Measurements from ENCODE around the gene TNNC2. TPM values are rescaled to one million over a fixed set of nuclear protein-coding genes. Genes with fewer than 3 reads are reported as not detected.

Gene TNNC2
- total RNA-seq, 1 donor from 2014 or later = 2.1 TPM

DNA sequence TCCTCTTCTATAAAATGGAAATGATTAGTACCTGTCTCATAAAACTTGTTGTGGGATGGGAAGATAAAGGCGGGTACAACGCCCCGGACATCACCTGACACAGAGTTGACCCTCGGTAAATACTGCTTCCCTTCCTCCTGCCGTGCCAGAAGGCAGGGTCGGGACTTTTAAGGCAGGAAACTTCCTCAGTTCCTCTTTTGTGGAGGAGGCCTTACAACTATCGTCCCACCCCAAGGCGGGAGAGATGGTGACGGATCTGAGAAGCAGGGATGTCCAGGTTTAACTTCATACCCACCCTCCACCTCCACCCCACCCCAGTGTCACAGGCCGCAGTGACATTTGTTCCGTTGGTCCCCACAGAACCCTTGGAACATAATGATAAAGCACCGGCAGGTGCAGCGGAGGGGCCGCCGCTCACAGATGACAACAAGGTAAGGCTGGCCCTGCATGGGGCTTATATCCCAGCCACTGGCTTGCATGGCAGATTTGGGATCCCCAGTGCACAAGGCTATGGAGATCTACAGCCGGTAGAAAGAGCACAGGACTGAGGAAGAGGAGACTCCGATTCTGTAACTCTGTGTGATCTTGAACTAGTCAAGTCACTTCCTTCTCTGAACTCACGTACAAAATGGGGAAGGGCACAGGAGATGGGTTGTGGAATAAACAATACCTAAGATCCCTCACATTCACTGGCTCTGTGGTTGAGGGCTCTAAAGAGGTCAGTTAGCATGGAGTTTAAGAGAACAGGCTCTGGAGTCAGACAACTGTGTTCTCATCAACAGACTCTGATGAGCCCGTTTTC, 34.6 kb downstream of the TNNC2 start:
- no peak for DNase-seq (ENCODE audit: extremely low spot score, unreplicated experiment)
- Mint-ChIP-seq H3K36me3 (peaks cover 14% of the 10 kb centered on the region), H3K27me3 (peaks cover 3% of the 10 kb centered on the region), H3K4me3 (peak overlapping the region; percentile 96), H3K4me1 (ENCODE audit: unreplicated experiment) (peaks cover 9% of the 10 kb centered on the region), H3K9me3 (no peaks in the 10 kb centered on the region), H3K27ac (peak overlapping the region; percentile 94)
- TF ChIP-seq, protein P1, sequence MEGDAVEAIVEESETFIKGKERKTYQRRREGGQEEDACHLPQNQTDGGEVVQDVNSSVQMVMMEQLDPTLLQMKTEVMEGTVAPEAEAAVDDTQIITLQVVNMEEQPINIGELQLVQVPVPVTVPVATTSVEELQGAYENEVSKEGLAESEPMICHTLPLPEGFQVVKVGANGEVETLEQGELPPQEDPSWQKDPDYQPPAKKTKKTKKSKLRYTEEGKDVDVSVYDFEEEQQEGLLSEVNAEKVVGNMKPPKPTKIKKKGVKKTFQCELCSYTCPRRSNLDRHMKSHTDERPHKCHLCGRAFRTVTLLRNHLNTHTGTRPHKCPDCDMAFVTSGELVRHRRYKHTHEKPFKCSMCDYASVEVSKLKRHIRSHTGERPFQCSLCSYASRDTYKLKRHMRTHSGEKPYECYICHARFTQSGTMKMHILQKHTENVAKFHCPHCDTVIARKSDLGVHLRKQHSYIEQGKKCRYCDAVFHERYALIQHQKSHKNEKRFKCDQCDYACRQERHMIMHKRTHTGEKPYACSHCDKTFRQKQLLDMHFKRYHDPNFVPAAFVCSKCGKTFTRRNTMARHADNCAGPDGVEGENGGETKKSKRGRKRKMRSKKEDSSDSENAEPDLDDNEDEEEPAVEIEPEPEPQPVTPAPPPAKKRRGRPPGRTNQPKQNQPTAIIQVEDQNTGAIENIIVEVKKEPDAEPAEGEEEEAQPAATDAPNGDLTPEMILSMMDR (conservative IDR thresholded peaks at IDR 0.05) = no peak

DNA sequence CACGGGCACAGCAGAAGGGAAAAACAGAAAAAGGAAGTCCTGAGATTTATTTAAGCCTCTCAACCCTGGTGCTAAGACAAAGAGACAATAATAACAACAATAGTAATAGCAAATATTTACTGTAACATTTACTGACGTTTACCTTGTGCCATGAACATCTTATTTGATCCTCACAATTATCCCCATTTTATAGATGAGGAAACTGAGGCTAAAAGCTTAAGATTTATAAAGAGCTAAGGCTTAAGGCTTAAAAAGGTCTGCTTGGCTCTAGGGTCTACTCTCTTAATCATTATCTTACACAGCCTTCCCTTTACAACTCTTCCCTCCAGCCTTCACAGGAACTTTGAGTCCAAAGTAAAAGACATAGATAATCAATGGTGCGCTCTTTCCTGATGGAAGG, 38.8 kb downstream of the TNNC2 start:
- no peaks in the 10 kb centered on the region for H3K9me3 Mint-ChIP-seq
- no peaks in the 10 kb centered on the region for H3K36me3 Mint-ChIP-seq
- DNase-seq (ENCODE audit: extremely low spot score, unreplicated experiment) = no peak
- H3K4me1 Mint-ChIP-seq (ENCODE audit: unreplicated experiment) = peaks cover 9% of the 10 kb centered on the region
- peaks cover 6% of the 10 kb centered on the region for H3K27me3 Mint-ChIP-seq
- TF ChIP-seq, protein P1 (conservative IDR thresholded peaks at IDR 0.05) = no peak
- H3K4me3 Mint-ChIP-seq = no peak overlapping the region
- no peak overlapping the region for H3K27ac Mint-ChIP-seq

DNA sequence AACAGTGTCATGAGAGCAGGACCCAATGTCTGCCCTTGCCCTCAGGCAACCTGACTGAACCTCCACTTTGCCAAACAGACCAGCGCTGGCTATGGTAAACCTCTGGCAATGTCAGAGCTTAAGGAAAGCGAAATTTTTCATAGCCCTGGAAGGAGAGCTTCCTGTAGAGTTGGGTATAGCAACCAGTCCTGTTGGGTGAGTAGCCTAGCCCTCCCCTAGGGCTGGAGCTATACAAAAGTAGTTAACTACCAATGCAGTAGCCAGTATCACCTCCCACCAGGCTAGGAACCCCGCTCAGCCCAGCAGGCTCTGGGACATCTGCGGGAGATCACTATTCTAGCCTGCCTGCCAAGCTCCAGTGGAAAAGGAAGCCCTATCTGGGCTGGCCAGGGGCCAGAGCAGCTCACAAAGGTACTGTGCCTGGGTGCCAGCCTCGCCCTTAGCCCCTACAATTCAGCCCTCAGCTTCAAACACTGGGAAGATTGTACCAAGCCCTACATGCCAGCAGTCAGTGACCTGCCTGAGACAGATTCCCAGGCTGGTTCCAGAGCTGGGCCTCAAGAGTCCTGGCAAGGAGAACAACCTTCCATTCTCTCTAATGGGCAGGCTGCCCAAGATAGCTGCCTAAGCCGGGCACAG, 43.3 kb downstream of the TNNC2 start:
- no peak overlapping the region for H3K4me3 Mint-ChIP-seq
- H3K27ac Mint-ChIP-seq = no peak overlapping the region

DNA sequence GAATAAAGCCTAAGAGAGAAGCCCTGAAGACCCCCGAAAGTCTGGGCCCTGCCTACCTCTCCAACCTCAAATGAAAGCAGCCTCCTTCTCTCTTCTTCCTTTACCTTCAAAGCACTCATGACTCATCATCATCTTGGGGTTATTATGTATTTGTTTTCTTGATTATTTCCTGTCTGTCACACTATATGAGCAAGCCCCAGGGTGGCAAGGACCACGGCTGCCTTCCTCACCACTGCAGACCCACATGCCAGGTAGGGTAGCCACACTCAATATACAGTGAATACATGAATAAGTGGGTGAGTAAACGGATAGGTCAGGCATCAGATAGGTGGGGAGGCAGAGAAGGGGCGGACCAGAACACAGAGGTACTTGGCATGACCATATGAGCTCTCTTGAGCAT, 44.2 kb downstream of the TNNC2 start:
- peaks cover 21% of the 10 kb centered on the region for H3K4me1 Mint-ChIP-seq (ENCODE audit: unreplicated experiment)
- no peak overlapping the region for H3K27ac Mint-ChIP-seq
- DNase-seq (ENCODE audit: extremely low spot score, unreplicated experiment) = no peak
- no peaks in the 10 kb centered on the region for H3K9me3 Mint-ChIP-seq
- no peaks in the 10 kb centered on the region for H3K36me3 Mint-ChIP-seq
- TF ChIP-seq, protein P1 (conservative IDR thresholded peaks at IDR 0.05) = no peak
- H3K4me3 Mint-ChIP-seq = no peak overlapping the region
- peaks cover 5% of the 10 kb centered on the region for H3K27me3 Mint-ChIP-seq

More for the DNA sequence above, 43.3 kb downstream of the TNNC2 start:
- H3K4me1 Mint-ChIP-seq (ENCODE audit: unreplicated experiment) = peaks cover 21% of the 10 kb centered on the region
- no peaks in the 10 kb centered on the region for H3K9me3 Mint-ChIP-seq
- no peaks in the 10 kb centered on the region for H3K36me3 Mint-ChIP-seq
- DNase-seq (ENCODE audit: extremely low spot score, unreplicated experiment) = no peak
- TF ChIP-seq, protein P1 (conservative IDR thresholded peaks at IDR 0.05) = no peak
- peaks cover 5% of the 10 kb centered on the region for H3K27me3 Mint-ChIP-seq

DNA sequence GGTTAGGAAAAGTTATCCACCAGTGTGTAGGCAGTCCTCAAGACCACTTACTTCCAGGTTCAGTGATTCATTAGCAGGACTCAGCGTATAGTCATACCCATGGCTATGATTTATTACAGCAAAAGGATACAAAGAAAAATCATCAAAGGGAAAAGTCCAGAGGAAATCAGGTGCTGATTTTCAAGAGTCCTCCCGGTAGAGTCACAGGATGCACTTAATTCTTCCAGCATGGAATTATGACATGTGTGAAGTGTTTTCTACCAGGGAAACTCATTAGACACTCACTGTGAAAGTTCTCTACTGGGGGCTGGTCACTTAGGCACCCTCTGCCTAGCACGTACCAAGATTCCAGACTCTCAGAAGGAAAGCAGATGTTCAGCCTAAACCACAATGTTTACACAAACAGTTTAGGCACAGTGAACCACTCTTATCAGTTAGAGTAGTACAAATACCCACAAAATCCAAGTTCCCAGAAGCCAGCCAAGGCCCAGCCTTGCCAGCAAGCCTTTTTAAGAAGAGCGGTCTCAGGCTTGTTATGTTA, 45.7 kb downstream of the TNNC2 start:
- peaks cover 21% of the 10 kb centered on the region for H3K4me1 Mint-ChIP-seq (ENCODE audit: unreplicated experiment)
- no peak overlapping the region for H3K27ac Mint-ChIP-seq
- no peaks in the 10 kb centered on the region for H3K9me3 Mint-ChIP-seq
- peaks cover 4% of the 10 kb centered on the region for H3K27me3 Mint-ChIP-seq
- no peak overlapping the region for H3K4me3 Mint-ChIP-seq
- TF ChIP-seq, protein P1 (conservative IDR thresholded peaks at IDR 0.05) = no peak
- no peak for DNase-seq (ENCODE audit: extremely low spot score, unreplicated experiment)
- no peaks in the 10 kb centered on the region for H3K36me3 Mint-ChIP-seq
